Measurements from ENCODE around the gene WDR89.

- TF ChIP-seq, protein P1, sequence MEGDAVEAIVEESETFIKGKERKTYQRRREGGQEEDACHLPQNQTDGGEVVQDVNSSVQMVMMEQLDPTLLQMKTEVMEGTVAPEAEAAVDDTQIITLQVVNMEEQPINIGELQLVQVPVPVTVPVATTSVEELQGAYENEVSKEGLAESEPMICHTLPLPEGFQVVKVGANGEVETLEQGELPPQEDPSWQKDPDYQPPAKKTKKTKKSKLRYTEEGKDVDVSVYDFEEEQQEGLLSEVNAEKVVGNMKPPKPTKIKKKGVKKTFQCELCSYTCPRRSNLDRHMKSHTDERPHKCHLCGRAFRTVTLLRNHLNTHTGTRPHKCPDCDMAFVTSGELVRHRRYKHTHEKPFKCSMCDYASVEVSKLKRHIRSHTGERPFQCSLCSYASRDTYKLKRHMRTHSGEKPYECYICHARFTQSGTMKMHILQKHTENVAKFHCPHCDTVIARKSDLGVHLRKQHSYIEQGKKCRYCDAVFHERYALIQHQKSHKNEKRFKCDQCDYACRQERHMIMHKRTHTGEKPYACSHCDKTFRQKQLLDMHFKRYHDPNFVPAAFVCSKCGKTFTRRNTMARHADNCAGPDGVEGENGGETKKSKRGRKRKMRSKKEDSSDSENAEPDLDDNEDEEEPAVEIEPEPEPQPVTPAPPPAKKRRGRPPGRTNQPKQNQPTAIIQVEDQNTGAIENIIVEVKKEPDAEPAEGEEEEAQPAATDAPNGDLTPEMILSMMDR (IDR thresholded peaks at IDR 0.05; ENCODE audit: low read depth, low read length) = no peak
- no peak for TF ChIP-seq EZH2phosphoT487 (IDR thresholded peaks at IDR 0.05; ENCODE audit: low read depth)
Measured at GRCh38 chr14:63676615-63677014, 34.9 kb upstream of the WDR89 start.

Data from OCI-LY3 (cell line).